Adipose tissue (tissue), 3 donors: ENCODE results near the gene ZNF629. TPM values are rescaled to one million over a fixed set of nuclear protein-coding genes. Genes with fewer than 3 reads are reported as not detected.

Experiments
- H3K27ac ChIP-seq: one replicate; pipeline ENCODE4 v1.5.1; 2013; ENCODE audit warnings: low read depth, low read length
- WGBS, 3 donors: extraction: QIAGEN DNeasy Blood & Tissue Kit; methylation state at CpG; one replicate each; pipeline ENCODE4 v1.1.7; 2013; 5-methylcytosine and 5-hydroxymethylcytosine counted together
- polyA plus RNA-seq, 3 donors: library from polyadenylated mRNA; stranded (reverse); fragments of 200-250 nt; gene quantifications; one replicate each; pipeline ENCODE4 v1.2.3, GENCODE V29; 2013
- donor health status: healthy with polysubstance abuse.
- donor health status: Bipolar disorder and iron deficiency.
- donor health status: healthy.

The ZNF629 gene
- polyA plus RNA-seq, 3 donors: 3.4 to 6.2 (median 5.6) TPM

GRCh38 chr16:30760001-30760559 is 26.9 kb downstream of the ZNF629 start:
- H3K27ac ChIP-seq: no peak overlapping the region

DNA sequence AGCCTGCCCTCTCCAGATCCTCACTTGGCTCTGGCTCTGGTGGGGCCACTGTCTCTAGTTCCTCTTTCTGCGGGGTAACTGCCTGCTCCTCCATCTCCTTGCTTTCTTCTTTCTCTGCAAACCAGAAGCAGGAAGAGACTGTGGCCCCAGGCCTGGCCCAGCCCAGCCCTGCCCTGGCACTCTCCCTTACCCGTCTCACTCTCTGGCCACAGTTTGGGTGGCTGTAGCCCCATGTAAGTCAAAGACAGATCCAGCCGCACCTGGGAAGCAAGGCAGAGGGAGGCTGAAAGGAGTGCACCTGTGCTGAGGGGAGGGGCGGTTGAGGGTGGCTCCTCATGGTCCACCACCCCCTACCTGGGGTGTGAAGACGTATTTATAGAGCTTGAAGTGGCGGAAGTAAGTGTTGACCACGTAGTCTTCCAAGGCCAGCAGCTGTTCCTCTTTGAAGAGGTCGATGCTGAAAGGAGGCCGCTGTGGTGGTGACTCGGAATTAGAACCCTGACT is 28.0 kb downstream of the ZNF629 start:
- 61 to 80% (median 63%) methylated on average over 10 of the region's 10 CpGs for WGBS, 3 donors
- no peak overlapping the region for H3K27ac ChIP-seq

More at GRCh38 chr16:30760001-30760559, 26.9 kb downstream of the ZNF629 start:
- WGBS, 3 donors: 82 to 90% (median 87%) methylated on average over 7 of the region's 7 CpGs

DNA sequence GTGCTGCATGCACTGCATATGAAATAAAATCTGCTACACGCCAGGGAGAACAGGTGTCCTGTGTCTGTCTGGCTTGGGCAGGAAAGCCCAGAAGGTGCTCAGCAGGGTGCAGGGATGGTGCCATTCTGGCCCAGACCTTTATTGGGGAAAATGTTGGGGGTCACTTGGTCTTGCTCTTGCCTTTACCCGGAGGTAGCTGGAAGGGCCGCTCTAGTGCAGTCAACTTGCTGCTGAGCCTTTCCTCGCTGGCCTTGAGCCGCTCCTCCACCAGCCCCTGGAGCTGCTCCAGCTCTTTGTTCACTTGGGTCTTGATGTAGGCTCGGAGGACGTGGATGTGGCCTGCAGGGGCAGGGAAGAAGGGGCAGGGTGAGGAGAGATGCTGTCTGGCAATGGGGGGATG is 29.7 kb downstream of the ZNF629 start:
- H3K27ac ChIP-seq: no peak overlapping the region
- 78 to 91% (median 90%) methylated on average over 7 of the region's 7 CpGs for WGBS, 3 donors

DNA sequence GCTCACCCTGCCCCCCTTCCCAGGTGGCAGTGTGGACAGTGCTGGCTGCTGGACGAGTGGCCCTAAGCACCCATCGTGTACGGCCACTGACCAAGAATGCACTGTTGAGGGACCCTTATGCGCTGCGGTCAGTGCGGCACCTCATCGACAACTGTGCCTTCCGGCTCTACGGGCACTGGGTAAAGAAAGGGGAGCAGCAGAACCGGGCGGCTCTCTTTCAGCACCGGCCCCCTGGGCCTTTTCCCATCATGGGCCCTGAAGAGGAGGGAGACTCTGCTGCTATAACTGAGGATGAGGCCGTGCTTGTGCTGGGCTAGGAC is 30.3 kb downstream of the ZNF629 start:
- H3K27ac ChIP-seq: no peak overlapping the region
- WGBS, 3 donors: 96 to 98% (median 96%) methylated on average over 13 of the region's 13 CpGs

- H3K27ac ChIP-seq: no peak overlapping the region
- 88 to 95% (median 92%) methylated on average over 19 to 20 of the region's 20 CpGs for WGBS, 3 donors
Observed at GRCh38 chr16:30755955-30756780, 30.8 kb downstream of the ZNF629 start.

GRCh38 chr16:30753596-30753995 is 33.4 kb downstream of the ZNF629 start:
- WGBS, 3 donors: 76 to 79% (median 78%) methylated on average over 4 of the region's 4 CpGs
- no peak overlapping the region for H3K27ac ChIP-seq

- 92 to 94% (median 93%) methylated on average over 20 of the region's 20 CpGs for WGBS, 3 donors
Observed at GRCh38 chr16:30750876-30751465, 36.0 kb downstream of the ZNF629 start.

GRCh38 chr16:30750201-30750600 is 36.8 kb downstream of the ZNF629 start:
- H3K27ac ChIP-seq: no peak overlapping the region
- 76 to 95% (median 85%) methylated on average over 4 of the region's 4 CpGs for WGBS, 3 donors

More at GRCh38 chr16:30750876-30751465, 36.0 kb downstream of the ZNF629 start:
- H3K27ac ChIP-seq: no peak overlapping the region

DNA sequence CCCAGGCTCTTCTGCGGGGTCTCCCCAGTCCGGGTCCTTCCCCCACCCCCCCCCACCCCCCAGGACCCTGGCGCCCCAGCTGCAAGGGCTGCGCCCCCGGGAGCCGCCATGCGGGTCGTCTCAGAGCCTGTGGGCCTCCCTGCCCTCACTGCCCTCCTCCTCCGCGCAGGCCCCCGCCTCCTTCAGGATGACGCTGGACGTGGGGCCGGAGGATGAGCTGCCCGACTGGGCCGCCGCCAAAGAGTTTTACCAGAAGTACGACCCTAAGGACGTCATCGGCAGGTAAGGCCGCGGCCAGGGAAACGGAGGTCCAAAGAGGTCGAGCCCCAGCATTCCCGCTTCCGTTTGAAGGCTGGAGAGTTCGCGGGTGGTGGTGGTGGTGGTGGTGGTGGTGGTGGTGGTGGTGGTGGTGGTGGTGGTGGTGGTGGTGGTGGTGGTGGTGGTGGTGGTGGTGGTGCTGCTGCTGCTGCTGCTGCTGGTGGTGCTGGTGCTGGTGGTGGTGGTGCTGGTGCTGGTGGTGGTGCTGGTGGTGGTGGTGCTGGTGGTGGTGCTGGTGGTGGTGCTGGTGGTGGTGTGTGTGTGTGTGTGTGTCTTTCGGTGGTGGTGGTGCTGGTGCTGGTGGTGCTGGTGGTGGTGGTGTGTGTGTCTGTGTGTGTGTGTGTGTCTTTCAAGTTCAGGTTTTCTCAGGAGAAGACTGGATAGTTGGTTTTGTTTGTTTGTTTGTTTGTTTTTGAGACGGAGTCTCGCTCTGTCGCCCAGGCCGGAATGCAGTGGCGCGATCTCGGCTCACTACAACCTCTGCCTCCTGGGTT is 38.2 kb downstream of the ZNF629 start:
- 10 to 17% (median 16%) methylated on average over 32 to 36 of the region's 36 CpGs for WGBS, 3 donors
- H3K27ac ChIP-seq: no peak overlapping the region

DNA sequence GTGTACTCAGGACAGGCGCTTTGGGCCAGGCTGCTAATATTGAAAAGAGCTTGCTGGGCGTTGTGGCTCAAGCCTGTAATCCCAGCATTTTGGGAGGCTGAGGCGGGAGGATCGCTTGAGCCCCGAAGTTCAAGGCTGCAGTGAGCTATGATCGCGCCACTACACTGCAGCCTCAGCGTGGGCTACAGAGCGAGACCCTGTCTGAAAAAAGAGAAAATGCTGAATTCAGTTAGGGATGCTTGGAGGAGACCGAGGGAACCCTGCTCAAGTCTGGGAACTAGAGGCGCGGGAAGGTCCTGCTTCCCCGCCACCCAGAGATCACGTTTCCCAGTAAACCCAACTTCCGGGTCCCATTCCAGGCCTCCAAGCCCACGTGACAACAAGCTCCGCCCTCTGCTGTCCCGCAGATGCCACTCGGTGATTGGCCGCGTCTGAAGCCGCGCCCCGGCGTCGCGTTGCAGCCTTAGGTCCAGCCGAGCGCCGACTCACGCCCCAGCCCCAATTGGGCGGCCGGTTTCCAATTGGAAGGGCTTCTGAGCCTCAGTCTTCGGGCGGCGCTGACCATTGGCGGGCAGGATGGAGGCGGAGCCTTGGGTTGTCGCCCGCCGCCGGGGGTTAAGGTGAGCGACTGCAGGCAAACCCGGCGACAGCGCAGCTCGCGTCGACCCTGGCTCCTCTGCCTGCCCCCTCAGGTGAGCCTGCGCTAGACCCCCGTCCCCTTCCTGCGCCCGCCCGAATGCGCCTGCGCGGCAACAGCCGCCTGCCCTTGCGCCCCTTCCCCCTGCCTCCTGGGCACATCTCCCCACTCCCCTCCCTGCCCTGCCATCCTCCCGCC is 39.0 kb downstream of the ZNF629 start, which contains the start of gene PHKG2:
Gene PHKG2 (plus strand): TSS at position 627 of the 835 bp plus-strand sequence. CDS start 396 bp downstream, outside the sequence.
- no peak within 1 kb of the TSS for H3K27ac ChIP-seq
- WGBS, 3 donors: 2% methylated on average over 45 to 60 of the region's 60 CpGs

DNA sequence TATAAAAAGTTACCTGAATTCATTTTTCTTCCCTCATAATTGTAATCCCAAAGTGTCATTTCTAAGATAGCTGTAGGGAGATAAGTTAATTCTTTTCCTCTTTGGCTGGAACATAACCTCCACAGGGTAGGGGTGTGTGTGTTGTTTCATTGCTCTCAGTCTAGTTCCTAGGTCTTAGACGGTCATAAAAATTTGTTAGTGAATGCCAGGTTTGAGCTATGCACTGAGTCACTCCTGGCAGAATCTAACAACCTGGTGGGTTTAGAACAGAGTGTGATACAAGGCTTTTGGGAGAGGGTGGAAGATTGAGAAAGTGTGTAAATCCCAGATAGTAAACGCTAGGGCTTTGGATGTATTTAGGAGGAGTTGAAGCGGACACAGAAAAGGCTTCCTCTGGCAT is 39.7 kb downstream of the ZNF629 start:
- no peak overlapping the region for H3K27ac ChIP-seq
- 29 to 57% (median 42%) methylated on average over 3 of the region's 3 CpGs for WGBS, 3 donors

DNA sequence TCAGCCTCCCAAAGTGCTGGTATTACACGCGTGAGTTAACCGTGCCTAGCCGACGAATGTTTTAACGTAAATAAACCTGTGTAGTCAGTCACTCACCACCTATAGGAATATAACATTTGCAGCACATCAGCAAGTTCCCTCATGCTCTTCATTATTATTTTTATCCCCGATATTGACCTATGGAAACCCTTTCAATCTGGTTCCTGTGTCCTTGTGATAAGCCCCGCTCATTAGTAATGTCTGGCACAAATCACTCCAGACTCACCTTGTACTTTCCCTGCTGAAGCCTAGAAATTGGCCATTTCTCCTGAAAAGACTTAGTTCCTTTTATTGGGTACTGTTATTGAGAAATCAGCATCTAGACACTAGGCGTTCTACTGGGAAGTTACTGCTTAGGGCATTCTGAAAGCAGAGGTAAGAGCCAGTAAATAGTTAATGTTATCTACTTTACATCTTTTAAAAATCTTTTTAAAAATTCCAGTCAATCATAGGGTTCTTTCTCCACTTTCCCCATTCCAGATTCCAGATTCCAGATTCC is 40.3 kb downstream of the ZNF629 start:
- WGBS, 3 donors: 54 to 90% (median 86%) methylated on average over 9 of the region's 9 CpGs
- no peak overlapping the region for H3K27ac ChIP-seq

DNA sequence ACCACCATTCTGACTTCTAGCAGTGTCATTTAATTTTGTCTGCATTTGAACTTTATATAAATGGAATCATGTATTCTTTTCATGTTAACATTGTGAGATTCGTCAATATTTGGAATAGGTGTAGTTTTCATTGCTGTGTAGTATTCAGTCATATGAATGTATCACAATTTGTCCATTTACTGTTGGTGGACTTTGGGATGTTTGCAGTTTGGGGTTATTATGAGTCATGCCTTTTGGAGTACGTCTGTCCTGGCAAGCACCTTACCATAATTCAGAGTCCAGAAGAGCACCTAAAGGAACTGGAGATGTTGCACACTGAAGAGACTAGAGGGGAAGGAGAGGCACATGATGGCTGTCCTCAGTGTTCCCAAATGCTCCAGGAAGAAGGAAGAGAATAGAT is 41.9 kb downstream of the ZNF629 start:
- WGBS, 3 donors: 66 to 81% (median 72%) methylated on average over 2 of the region's 2 CpGs
- H3K27ac ChIP-seq: no peak overlapping the region

DNA sequence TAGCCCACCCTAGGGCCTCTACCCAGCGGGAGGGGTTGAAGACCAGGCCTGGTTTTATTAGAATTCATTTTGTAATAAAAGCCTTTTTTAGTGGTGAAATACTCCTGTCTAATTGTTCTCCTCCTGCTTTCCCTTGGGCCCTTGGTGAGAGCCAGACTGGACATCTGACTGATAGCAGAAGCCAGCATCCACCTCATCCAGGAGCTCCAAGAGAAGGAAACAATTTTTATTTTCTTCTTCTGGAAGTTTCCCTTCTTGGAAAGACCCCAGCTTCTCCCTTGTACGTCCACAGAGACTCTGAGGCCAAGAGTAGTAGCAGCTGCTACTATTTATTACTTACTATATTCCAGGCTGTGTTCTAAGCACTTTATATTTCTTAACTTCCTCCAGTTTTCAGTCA is 42.8 kb downstream of the ZNF629 start:
- H3K27ac ChIP-seq: no peak overlapping the region
- 74 to 76% (median 75%) methylated on average over 2 of the region's 2 CpGs for WGBS, 3 donors

DNA sequence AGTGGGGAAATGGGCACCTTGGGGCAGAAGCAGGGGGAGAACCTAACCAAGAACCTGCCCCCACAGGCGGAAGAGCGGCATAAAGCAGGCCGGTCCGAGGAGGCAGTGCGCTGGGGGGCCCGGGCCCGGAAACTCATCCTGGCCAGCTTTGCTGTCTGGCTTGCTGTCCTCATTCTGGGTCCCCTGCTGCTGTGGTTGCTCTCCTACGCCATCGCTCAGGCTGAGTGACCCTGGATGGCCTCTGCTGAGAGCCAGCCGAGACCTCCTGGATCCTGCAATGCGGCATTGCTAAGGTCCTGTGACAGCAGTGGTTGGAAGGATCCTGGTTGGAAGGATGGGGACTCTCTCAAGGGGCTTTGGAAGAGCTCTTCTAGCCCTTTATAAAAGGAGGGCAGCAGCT is 43.3 kb downstream of the ZNF629 start:
- 83 to 93% (median 86%) methylated on average over 8 to 11 of the region's 11 CpGs for WGBS, 3 donors
- no peak overlapping the region for H3K27ac ChIP-seq

DNA sequence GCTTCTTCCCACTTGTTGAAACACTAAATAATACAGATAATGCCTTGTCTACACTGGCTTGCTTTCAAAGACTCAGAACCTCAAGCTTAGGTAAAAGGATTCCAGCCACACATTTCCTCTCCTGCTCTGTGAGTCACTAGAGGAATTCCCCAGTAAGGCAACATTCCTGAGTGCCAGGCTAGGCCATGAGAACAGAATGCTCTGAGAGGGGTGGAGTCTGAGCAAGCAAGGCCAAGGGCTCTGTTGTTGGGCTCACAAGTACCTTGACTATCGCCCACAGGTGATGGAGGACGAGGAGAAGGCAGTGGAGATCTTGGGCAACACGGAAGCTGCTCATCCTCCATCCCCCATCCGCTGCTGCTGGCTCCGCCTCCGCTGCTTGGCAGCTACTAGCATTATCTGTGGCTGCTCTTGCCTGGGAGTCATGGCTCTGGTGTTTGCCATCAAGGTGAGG is 45.5 kb downstream of the ZNF629 start:
- H3K27ac ChIP-seq: no peak overlapping the region
- WGBS, 3 donors: 78 to 88% (median 88%) methylated on average over 6 of the region's 6 CpGs
